Measurements from ENCODE around the gene ITPR2.
"Not testable (repeated sequence)": the region's sequence is repeated elsewhere in the genome, so short reads cannot be mapped to it uniquely, and the experiment has no call there.

ITPR2 gene

GRCh38 chr12:26750531-26751175 lies 82.3 kb downstream of the ITPR2 start:
- DNase-seq, result no peak

DNA sequence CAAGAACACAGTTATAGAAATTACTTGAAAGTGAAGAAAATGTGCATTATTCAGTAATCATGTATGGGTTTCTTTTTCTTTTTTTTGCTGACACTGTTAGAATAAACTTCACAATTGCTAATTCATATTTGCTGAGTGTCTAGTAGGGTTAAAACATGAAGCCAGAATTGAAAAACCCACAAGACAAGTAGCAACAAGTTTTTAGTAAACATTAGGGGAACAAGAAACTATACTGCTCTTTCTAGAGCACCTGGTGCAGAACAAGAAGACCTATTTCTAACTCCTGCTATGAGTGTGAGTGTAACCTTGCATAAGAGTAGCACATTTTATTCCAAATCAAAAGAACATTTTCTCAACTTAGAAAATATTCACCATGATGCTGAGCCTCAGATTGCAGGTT lies 83.2 kb downstream of the ITPR2 start:
- no peak for DNase-seq

DNA sequence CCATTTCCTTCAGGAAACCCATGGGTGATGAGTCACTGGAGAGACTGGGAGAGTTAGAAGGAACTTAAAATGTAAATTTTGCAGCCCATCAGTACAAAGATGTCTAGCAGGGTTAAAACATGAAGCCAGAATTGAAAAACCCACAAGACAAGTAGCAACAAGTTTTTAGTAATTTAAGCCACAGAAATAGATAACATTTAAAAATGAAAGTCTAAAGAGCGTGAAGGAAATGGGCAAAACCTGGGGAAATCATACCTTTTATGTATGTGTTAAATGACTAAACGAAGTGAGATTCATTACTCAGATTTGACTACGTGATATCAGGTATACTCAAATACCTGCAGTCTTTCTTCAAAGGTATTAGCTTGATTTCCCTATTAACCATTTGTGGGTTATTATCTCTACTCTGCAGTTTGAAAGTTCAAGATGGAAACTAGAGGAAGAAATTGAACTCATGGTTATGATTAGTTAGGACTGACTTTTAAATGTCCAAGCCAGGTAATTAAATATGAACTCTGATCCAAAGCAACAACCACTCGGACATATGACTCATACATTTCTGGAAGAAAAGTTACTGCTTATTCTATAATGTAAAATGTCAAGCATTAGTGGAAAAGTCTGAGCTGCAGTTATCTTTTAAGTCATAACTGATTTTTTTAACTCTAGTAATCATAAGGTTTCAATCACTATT lies 84.1 kb downstream of the ITPR2 start:
- no peak for DNase-seq

GRCh38 chr12:26748412-26748740 lies 84.6 kb downstream of the ITPR2 start:
- no peak for DNase-seq

DNA sequence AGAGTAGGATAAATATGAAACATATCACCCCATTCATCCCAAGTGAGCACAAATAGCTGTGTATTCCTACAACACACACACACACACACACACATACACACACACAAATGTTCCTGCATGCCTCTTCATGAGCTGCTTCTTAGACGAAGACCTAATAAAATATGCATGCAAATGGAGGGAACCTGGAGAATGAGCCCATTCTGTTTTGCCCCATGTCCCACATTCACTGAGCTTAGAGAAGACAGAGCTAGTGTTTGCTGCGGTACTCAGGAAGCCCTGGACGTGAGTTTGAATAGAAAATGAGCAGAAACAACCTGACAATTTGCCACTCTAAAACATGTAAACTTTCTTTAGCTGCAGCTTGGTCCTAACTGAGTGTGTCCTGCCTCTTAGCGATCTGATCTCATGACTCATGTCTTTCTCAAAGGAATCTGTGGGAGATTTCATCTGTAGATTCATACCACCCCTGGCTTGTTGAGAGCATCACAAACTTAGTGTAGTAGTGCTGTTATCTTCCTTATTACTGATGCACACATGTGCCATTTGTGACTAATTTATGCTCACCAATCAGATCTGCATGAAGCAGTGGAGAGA lies 86.8 kb downstream of the ITPR2 start:
- no peak for DNase-seq

DNA sequence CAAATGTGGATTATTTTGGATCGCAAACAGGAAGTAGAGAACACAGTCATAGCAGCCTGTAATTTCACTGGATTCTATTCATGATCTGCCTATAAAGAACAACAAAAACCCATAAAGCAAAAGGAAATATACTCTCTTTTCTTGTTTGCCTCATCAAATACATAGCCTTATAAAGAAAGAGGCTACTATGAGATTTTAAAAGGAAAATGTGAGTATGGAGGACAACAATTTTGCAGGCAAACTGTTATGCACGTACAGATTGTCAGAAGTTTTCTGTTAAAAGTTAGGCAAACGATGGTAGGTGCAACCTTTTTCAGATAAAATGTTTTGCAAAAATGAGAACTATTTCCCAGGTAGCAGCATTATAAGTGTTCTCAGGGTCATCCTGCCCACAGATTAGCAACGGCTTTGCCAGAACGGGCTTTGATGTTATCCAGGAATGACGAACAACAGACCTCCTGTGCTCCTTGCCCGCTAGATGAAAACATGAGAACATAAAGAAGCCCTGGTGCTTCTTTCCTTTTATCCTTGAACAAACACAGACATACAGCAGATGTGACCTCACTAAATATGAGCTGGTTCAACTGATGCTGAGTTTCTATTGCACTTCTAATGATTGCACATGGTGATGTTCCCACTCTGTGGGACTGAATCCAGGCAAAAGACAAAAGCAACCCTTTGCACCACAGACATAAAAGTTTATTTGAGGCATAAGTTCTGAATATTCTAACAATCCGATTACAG lies 88.1 kb downstream of the ITPR2 start:
- no peak for DNase-seq

GRCh38 chr12:26744042-26744626 lies 88.9 kb downstream of the ITPR2 start:
- no peak for DNase-seq

DNA sequence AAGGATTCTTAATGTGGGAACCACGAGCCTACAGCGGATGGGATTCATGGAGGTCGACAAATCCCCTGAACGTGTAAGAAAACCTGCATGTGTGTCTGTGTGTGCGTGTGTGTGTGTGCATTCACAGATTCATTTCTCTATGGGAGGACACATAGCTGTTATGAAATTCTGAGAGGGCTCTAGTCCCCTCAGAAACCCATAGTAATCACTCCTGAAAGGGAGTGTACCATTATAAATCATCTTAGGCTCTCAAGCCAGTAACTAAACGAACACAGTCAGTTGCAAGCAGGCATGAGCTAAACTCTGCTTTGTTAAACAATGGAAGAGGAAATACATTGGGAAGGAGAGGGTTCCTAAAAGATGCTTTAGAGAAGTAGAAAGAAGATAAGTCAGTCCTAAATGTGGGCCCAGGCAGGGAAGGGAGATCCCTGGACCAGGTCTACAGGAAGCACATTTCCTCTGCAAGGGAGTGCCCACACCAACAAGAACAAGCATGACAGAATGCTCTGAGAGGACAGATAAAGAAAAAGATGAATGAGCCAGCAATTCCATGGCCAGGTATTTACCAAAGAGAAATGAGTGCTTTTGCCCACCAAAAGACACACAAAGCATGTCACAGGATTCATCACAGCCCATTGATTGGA lies 91.3 kb downstream of the ITPR2 start:
- no peak for DNase-seq

DNA sequence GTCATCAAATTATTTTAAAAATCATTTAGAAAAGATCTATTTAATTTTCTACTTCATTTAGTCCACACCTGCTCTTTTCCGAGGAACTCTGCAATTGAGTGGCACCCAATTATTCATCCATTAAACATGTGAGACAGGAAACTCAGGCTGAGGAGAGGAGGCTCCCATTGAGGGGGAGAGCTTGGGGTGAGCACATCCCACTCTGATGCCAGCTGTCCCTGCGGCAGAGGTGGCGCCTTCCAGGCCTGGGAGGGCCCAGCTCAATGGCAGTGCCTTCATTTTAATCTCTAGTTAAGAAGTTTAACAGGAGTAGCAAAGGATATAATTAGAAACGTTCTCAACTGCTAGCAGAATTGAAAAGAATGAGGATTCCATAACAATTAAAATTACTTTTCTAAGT lies 92.0 kb downstream of the ITPR2 start:
- DNase-seq, result no peak

- DNase-seq, result no peak
Measured at GRCh38 chr12:26740348-26740747, 92.6 kb downstream of the ITPR2 start.

DNA sequence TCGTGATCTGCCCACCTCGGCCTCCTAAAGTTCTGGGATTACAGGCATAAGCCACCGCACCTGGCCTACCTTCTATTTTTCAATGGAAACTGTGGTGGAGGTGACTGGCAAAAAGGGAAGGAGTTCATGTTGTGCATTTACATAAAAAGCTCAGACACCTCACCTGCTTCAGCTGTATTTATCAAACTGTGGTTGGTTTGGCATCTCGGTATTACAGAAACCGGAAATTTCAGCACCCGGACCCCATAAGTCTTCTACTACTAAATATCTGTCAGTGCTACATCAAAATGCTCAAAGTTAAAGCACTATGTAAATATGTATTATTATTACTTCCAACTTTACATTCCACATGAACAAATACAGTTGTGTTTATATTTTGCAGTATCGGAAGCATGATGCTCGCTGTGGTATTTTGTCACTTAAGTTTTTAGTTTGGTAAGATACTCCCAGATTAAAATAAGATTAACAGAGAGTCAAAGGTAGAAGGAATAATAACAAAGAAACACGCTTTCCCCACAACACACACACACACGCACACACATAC lies 95.4 kb downstream of the ITPR2 start:
- DNase-seq, result no peak

DNA sequence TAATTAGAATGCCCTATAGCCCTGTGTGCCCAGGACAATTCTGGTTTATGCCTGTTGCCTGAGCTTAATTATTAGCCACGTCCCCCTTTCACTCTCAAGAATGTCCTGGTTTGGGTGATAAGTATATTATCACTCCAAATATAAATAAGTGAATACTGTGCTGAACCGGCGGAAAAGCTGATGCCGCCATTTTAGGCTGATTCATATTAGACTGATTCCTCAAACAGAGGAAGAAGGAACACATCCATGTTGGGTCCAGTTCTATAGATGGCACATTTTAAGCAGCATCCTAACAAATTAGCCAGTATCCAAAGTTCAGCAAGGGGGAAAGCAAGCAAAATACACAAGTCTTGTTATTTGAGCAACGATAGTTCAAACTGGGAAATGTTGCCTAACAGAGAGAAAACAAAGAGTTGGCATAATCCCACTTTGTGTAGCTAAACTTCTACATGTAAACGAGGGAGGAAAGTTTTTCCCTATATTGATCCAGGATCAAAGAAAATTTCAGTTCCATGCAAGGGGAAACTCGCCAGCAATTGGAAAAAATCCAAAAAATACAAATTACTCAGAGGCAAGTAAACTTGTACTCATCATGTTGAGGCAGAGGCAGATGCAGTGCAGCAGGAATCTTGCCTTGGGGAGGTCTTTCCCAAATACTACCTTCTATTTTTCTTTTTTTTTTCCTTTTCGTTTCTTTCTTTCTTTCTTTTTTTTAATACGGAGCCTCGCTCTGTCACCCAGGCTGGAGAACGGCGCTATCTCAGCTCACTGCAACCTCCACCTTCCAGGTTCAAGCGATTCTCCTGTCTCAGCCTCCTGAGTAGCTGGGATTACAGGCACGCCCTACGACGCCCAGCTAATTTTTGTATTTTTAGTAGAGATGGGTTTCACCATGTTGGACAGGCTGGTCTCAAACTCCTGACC lies 96.2 kb downstream of the ITPR2 start:
- DNase-seq, result no peak

DNA sequence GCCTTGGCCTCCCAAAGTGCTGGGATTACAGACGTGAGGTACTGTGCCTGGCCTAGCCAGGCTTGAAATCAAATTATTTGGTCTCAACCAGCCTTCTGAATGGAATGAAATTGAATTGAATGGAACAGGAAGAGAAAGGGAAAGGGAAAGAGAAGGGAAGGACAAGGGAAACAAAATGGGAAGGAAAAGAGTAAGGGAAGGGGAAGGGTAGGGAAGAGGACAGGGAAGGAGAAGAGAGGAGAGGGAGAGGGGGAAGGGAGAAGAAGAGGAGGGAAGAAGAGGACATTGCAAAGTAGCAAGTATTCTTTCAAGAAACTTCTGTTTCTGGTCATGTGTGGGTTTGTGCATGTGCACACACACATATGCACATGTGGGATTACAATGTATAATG lies 97.8 kb downstream of the ITPR2 start:
- DNase-seq, result no peak

DNA sequence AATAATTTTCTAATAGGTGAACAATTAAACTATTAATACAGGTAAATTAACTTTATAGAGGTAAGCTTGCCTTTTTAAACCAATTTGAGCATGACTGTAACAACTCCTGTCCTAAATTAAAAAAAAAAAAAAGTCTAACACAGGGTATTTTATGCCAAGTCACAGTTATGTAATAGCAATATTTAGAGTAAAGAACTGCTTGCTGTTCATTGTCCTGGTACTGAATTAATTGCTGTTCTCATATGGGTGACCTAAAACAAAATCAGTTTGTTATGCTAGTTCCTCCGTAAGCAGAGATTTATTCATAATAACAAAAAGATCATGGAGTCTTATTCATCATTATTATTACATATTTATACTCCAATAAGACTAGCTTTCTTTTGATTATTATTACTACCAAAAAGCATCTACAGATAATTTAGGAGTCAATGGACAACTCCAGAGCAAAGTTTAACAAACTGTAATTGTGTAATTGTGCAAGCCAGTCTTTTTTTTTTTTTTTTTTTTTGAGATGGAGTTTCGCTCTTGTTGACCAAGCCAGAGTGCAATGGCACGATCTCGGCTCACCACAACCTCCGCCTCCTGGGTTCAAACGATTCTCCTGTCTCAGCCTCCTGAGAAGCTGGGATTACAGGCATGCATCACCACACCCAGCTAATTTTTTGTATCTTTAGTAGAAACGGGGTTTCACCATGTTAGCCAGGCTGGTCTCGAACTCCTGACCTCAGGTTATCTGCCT lies 98.3 kb downstream of the ITPR2 start:
- DNase-seq, result no peak

GRCh38 chr12:26732005-26732908 lies 100.7 kb downstream of the ITPR2 start:
- no peak for DNase-seq

DNA sequence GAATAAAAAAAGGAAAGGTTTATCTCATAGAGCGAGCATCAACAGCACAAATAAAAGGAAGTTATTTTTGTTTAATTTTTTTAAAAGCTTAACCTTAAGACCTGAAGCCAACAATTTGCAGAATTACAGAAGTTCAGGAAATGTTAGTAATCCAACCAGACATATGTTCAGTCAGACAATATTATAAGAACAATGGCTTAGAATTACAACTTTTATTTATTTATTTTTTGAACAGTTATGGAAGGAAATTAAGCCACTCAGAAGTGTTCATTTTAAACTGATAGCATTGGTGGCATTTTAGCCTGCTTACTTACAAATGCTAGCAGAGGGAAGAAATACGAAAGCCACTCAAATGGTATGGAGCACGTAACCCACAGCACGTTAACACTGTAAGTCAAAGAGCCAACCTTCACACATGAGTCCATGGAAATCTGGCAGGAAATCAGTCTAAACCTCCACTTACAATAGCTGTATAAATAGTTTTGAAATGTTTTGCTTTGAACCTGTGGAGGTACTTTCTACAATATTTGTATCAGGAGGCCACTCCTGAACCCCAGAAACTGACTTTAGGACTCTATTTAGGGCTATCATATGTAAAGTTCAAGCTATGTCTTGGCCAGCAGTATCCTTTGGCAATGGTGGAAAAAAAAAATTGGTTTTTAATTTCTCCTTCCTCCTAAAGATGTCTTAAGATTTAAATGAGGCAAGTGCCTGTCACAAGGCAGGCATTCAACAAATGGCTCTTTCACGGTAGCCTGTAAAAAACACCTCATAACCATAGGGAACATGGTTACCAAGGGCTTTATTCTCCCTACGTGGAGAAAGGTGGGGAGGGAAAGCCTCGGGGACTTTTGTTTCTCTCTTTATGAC lies 102.3 kb downstream of the ITPR2 start:
- no peak for DNase-seq

DNA sequence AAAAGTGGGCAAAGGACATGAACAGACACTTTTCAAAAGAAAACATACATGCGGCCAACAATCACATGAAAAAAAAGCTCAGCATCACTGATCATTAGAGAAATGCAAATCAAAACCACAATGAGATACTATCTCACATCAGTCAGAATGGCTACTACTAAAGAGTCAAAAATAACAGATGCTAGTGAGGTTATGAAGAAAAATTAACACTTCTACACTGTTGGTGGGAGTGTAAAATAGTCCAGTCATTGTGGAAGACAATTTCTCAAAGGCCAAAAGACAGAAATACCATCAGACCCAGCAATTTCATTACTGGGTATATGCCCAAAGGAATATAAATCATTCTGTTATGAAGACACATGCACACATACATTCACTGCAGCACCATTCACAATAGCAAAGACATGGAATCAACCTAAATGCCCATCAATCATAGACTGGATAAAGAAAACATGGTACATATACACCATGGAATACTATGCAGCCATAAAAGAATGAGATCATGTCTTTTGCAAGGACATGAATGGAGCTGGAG lies 103.8 kb downstream of the ITPR2 start:
- not testable (repeated sequence) for DNase-seq
